ENCODE measurements around the gene TRANK1. TPM values are rescaled to one million over a fixed set of nuclear protein-coding genes. Genes with fewer than 3 reads are reported as not detected.

Gene TRANK1
- total RNA-seq, 1 experiment from 2014 or later, result 1.1 TPM

GRCh38 chr3:36859494-36859893 is 85.4 kb downstream of the TRANK1 start:
- Histone ChIP-seq H3K4me3 (replicated peaks in 1 of 2; ENCODE audit: low read depth in 1 of 2, low read length in 2 of 2) (no peak overlapping the region), H2AFZ (ENCODE audit: low read depth, low read length, poor library complexity, severe bottlenecking) (no peak overlapping the region), H3K4me1 (ENCODE audit: control insufficient read depth in 1 of 2, insufficient read depth in 2 of 2, low read length in 2 of 2) (no peaks in the 10 kb centered on the region), H3K9me2 (ENCODE audit: insufficient read depth) (no peaks in the 10 kb centered on the region), H3K27ac (ENCODE audit: low read depth, low read length) (no peak overlapping the region), H3K36me3 (ENCODE audit: control insufficient read depth in 1 of 2, insufficient read depth in 2 of 2, low read length in 2 of 2) (no peaks in the 10 kb centered on the region), H4K20me1 (ENCODE audit: insufficient read depth) (no peaks in the 10 kb centered on the region), H3K9me3 (ENCODE audit: control insufficient read depth in 1 of 2, insufficient read depth in 1 of 2, low read depth in 1 of 2, low read length in 2 of 2) (no peaks in the 10 kb centered on the region), H3K27me3 (ENCODE audit: insufficient read depth, low read length) (peaks cover 17% of the 10 kb centered on the region; the same call in 1 of the 2 replicates), H3K79me2 (ENCODE audit: insufficient read depth, low read length) (no peaks in the 10 kb centered on the region), H3K9ac (ENCODE audit: low read length) (no peak overlapping the region), H3K4me2 (ENCODE audit: low read length) (no peak overlapping the region)
- no peak for DNase-seq (ENCODE audit: low read depth, low spot score)
- ChIA-PET RAD21 (ENCODE audit: low non-redundant PET in 1 of 2, low total read pairs in 2 of 2, uncharacterized antibody in 2 of 2, unreplicated experiment in 2 of 2) (no interaction called here), POLR2A (no interaction called here), CTCF (interaction anchor here (2.0 kb wide), 1 partner anchor 9 kb away, joined by 8 read pairs; no protein-coding TSS in a partner anchor)
- TF ChIP-seq SRF (IDR thresholded peaks at IDR 0.05; ENCODE audit: low read depth) (no peak), TCF7L2 (IDR thresholded peaks at IDR 0.05; ENCODE audit: borderline replicate concordance, extremely low read depth, insufficient read depth, insufficient read length) (no peak), CTCF (IDR thresholded peaks at IDR 0.05 in 2 of 3, conservative IDR thresholded peaks at IDR 0.05 in 1 of 3; ENCODE audit: borderline replicate concordance in 1 of 3, insufficient read depth in 1 of 3, low read depth in 2 of 3, low read length in 2 of 3) (no peak), POLR2A (IDR thresholded peaks at IDR 0.05; ENCODE audit: borderline replicate concordance, extremely low read depth, insufficient read depth, insufficient read length) (no peak), REST (IDR thresholded peaks at IDR 0.05; ENCODE audit: low read depth) (no peak), SIN3A (IDR thresholded peaks at IDR 0.05; ENCODE audit: low read depth) (no peak), ELF1 (IDR thresholded peaks at IDR 0.05; ENCODE audit: borderline replicate concordance, low read depth) (no peak), ATF3 (IDR thresholded peaks at IDR 0.05) (no peak), EGR1 (IDR thresholded peaks at IDR 0.05; ENCODE audit: low read depth) (no peak), ZFX (IDR thresholded peaks at IDR 0.05) (no peak), ZNF274 (IDR thresholded peaks at IDR 0.05; ENCODE audit: low read depth, low read length) (no peak), YY1 (IDR thresholded peaks at IDR 0.05; ENCODE audit: extremely low read depth, insufficient replicate concordance, low read depth, low read length) (no peak), CBX3 (IDR thresholded peaks at IDR 0.05; ENCODE audit: low read depth) (no peak), MAX (IDR thresholded peaks at IDR 0.05) (no peak), EZH2 (IDR thresholded peaks at IDR 0.05) (no peak), FOSL1 (IDR thresholded peaks at IDR 0.05; ENCODE audit: low read depth) (no peak), SP1 (IDR thresholded peaks at IDR 0.05; ENCODE audit: low read depth) (no peak), JUND (IDR thresholded peaks at IDR 0.05) (no peak), RAD21 (IDR thresholded peaks at IDR 0.05; ENCODE audit: low read depth) (no peak), ZBTB33 (IDR thresholded peaks at IDR 0.05; ENCODE audit: extremely low read depth, insufficient replicate concordance, low read length) (no peak)
- ATAC-seq, result no peak
- intact Hi-C loops (cut with micrococcal nuclease), result no loop called here
- no TSS peak for BruUV-seq (replicated peaks)
